PFSK-1 (cell line): ENCODE data around the gene MED15.

Source experiments
- FOXP2 ChIP-seq: optimal IDR thresholded peaks from 2 replicates; pipeline ENCODE3; 2011; ENCODE audit warnings: borderline replicate concordance, control low read depth, inconsistent platforms; ENCODE audit not compliant: insufficient read depth; ENCODE audit errors: extremely low read length, extremely low read depth
- POLR2AphosphoS5 ChIP-seq: IDR thresholded peaks from 2 replicates; pipeline ENCODE4 v1.6.1; 2012; ENCODE audit warnings: low read depth, mild to moderate bottlenecking, control low read depth, low read length, moderate library complexity
- SIN3A ChIP-seq: IDR thresholded peaks from 2 replicates; pipeline ENCODE4 v1.6.1; 2012; ENCODE audit warnings: mild to moderate bottlenecking, low read length, moderate library complexity, borderline replicate concordance; ENCODE audit not compliant: insufficient read depth
- TAF1 ChIP-seq: IDR thresholded peaks from 2 replicates; pipeline ENCODE4 v1.6.1; 2012; ENCODE audit warnings: low read length, control low read depth, borderline replicate concordance; ENCODE audit not compliant: insufficient read depth
- TF ChIP-seq, protein P1 (sequence below), 2 experiments: IDR thresholded peaks; 2 replicates each; pipeline versions ENCODE4 v1.6.1 to v1.8.0; 2011 to 2012; ENCODE audit warnings: low read depth in 2 of 2, low read length in 2 of 2, control low read depth in 1 of 2, inconsistent platforms in 1 of 2, mild to moderate bottlenecking in 1 of 2, moderate library complexity in 1 of 2; ENCODE audit not compliant: insufficient read depth in 1 of 2

The MED15 gene

DNA sequence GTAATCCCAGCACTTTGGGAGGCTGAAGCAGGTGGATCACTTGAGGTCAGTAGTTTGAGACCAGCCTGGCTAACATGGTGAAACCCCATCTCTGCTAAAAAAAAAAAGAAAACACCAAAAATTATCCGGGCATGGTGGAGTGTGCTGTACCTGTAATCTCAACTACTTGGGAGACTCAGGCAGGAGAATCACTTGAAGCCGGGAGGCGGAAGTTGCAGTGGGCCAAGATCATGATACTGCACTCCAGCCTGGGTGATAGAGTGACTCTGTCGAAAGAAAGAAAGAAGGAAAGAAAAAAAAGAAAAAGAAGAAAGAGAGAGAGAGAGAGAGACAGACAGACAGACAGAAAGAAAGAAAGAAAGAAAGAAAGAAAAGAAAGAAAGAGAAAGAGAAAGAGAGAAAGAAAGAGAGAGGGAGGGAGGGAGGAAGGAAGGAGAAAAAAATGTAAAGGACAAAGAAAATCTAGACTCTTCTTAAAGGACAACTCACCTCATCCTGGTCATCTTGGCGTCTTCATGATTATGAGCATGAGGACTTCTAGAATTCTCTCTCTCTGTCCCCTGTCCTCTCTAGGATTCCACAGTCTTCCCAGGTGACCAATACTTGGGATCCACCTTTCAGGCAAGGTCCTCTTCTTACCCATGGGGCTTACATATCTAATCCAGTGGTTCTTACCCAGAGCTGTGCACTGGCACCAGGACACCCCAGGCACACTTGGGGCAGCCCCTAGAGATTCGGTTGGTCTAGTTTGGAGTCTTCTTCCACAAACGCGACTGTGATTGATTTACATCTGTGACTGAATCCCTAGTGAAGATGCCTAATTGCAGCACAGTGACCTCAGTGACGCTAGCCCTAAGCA is 120.9 kb downstream of the MED15 start:
- TF ChIP-seq, protein P1, sequence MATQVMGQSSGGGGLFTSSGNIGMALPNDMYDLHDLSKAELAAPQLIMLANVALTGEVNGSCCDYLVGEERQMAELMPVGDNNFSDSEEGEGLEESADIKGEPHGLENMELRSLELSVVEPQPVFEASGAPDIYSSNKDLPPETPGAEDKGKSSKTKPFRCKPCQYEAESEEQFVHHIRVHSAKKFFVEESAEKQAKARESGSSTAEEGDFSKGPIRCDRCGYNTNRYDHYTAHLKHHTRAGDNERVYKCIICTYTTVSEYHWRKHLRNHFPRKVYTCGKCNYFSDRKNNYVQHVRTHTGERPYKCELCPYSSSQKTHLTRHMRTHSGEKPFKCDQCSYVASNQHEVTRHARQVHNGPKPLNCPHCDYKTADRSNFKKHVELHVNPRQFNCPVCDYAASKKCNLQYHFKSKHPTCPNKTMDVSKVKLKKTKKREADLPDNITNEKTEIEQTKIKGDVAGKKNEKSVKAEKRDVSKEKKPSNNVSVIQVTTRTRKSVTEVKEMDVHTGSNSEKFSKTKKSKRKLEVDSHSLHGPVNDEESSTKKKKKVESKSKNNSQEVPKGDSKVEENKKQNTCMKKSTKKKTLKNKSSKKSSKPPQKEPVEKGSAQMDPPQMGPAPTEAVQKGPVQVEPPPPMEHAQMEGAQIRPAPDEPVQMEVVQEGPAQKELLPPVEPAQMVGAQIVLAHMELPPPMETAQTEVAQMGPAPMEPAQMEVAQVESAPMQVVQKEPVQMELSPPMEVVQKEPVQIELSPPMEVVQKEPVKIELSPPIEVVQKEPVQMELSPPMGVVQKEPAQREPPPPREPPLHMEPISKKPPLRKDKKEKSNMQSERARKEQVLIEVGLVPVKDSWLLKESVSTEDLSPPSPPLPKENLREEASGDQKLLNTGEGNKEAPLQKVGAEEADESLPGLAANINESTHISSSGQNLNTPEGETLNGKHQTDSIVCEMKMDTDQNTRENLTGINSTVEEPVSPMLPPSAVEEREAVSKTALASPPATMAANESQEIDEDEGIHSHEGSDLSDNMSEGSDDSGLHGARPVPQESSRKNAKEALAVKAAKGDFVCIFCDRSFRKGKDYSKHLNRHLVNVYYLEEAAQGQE (IDR thresholded peaks at IDR 0.05; ENCODE audit: insufficient read depth in 1 of 2, low read depth in 2 of 2, low read length in 2 of 2) = no peak
- TF ChIP-seq TAF1 (no peak), POLR2AphosphoS5 (no peak), SIN3A (no peak), FOXP2 (no peak)

DNA sequence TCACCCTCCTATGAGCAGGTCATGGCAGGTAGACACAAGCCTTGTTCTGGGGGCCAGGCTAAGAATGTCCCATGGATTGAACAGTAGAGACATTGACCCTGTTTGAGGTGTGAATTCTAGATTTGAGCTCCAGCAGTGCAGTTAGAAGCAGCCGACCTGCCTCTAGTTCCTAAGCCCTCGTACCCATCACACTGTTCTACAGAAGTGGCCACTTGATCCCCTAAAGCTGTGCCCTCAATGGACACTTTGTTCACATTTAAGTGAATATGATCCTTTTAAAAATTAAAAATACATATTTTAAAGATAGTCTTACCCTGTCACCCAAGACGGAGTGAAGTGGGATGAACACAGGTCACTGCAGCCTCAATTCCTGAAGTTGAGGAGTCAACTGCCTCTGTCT is 122.0 kb downstream of the MED15 start:
- TF ChIP-seq TAF1 (no peak), FOXP2 (no peak), POLR2AphosphoS5 (no peak), SIN3A (no peak)
- TF ChIP-seq, protein P1 (IDR thresholded peaks at IDR 0.05; ENCODE audit: insufficient read depth in 1 of 2, low read depth in 2 of 2, low read length in 2 of 2) = no peak

DNA sequence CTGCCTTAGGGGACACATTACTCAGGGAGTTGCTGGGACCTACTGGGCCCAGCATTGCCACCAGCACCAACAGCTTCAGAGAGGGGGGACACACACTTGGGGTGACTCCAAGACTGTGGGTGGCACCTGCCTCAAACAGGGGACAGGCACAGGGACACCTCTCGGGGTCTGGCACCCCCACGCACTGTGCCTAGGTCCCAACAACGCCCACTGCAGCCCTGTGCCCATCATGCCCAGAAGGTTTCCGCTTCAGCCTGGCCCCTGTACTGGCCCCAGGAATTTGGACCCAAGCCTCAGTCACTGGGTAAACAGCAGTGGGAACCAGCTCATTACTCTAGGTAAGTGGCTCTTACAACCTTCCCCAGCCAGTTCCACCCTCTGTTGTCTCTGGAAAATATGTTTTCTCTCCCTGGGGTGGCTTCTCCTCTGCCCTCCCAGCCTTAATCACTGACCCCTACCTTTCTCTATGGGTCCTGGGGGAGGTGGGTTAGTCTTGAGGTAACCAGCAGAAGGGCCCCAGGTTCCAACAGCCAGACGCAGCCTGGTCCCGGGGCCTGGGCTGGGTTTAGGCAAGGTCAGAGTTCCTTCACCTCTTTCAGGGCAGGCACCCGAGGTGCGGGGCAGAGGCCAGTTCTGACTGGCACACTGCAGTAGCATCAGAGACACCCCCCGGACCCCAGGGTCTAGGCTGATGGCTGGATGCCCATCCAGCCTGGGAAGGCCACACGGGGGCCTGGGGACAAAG is 123.6 kb downstream of the MED15 start:
- TF ChIP-seq POLR2AphosphoS5 (no peak), FOXP2 (no peak)

DNA sequence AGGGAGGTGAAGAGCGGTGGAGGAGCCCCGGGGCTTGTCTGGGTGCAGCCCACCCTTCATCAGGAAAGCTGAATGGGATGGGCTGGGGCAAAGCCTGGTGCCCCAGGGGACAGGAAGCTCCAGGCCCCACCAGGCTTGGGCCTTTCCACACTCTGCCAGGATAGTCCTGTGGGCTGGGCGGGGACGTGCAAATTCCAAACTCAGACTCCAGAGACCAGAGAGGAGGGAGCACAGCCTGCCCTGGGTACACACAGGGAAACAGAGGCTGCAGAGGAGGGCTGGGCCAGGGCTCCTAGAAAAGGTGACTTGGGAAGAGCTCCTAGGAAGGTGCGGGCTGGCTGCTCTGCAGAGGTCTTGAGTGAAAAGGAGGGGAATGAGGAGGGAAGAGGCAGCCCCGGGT is 124.7 kb downstream of the MED15 start:
- TF ChIP-seq POLR2AphosphoS5 = no peak

DNA sequence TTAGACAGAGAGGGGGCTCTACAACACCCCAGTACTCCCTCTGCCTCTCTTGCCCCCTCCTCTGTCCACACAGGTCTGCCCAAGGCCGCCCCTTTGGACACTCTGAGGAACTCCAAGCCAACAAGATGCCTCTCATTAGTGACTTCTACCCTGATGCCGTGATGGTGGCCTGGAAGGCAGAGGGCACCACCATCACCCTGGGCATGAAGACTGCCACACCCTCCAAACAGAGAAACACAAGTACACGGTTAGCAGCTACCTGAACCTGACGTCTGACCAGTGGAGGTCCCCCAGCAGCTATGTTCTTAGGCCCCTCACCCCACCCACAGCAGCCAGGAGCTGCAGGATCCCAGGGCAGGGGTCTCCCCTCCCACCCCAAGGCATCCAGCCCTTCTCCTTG is 125.1 kb downstream of the MED15 start:
- no peak for TF ChIP-seq TAF1
- TF ChIP-seq POLR2AphosphoS5 = no peak
- TF ChIP-seq, protein P1 (IDR thresholded peaks at IDR 0.05; ENCODE audit: insufficient read depth in 1 of 2, low read depth in 2 of 2, low read length in 2 of 2) = no peak
- no peak for TF ChIP-seq SIN3A
- TF ChIP-seq FOXP2 = no peak

DNA sequence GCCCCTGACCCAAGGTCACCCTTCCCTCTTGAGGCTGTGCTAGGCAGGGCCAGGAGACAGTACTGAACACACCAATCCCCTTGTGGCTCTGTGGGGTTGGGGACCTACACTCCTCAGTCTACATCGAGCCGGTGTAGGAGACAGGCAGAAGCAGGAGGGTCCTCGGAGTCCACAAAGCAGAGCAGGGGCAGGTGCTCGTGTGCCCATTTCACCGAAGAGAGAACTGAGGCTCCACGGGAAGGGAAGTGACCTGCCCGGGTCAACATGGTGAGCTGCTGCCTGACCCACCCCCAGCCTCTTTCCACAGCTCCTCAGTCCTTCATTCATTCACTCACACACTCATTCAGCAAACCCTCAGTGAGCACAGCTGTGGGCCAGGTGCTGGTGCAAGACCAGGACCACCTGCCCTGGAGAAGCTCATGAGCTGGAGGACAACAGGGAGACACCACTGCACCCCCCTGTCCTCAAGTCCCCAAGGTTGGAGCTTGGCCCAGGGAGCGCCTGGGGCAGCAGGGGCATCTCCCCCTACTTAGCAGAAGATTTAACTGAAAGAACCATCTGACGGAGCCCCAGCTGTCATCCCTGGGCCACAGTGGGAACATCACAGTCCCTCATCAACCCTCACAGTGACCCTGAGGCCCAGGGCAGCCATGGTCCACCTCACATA is 127.3 kb downstream of the MED15 start:
- TF ChIP-seq SIN3A (no peak), FOXP2 (no peak), POLR2AphosphoS5 (no peak), TAF1 (no peak)
- TF ChIP-seq, protein P1 (IDR thresholded peaks at IDR 0.05; ENCODE audit: insufficient read depth in 1 of 2, low read depth in 2 of 2, low read length in 2 of 2) = no peak
